DND-41 (cell line): ENCODE measurements around the gene LCE2A.
"Not testable (repeated sequence)": the region's sequence is repeated elsewhere in the genome, so short reads cannot be mapped to it uniquely, and the experiment has no call there.

Experiments used
- ATAC-seq: fragments of 200-7000 bp; cut with Tn5 transposase; 3 replicates; pipeline ENCODE4 v1.9.1; 2021; ENCODE audit warnings: low read depth; ENCODE audit not compliant: insufficient read depth
- DNase-seq: peaks from one replicate; pipeline ENCODE4 v3.0.0-alpha.2; 2020
- H2AFZ ChIP-seq: 2 replicates; pipeline ENCODE4 v1.6.0; 2012; ENCODE audit warnings: low read depth, low read length
- H3K27ac ChIP-seq: 2 replicates; pipeline ENCODE4 v1.5.1; 2012; ENCODE audit warnings: low read length, inconsistent platforms
- H3K27me3 ChIP-seq: fragments of 200-600 bp; sonication (generic); 2 replicates; pipeline ENCODE4 v1.6.0; 2012; ENCODE audit warnings: low read length, mild to moderate bottlenecking, inconsistent platforms; ENCODE audit not compliant: insufficient read depth, poor library complexity
- H3K36me3 ChIP-seq: 2 replicates; pipeline ENCODE4 v1.5.1; 2012; ENCODE audit warnings: low read length, inconsistent platforms; ENCODE audit not compliant: insufficient read depth
- H3K4me1 ChIP-seq: 2 replicates; pipeline ENCODE4 v1.5.1; 2012; ENCODE audit warnings: mild to moderate bottlenecking, low read length; ENCODE audit not compliant: insufficient read depth
- H3K4me2 ChIP-seq: 2 replicates; pipeline ENCODE4 v1.6.0; 2012; ENCODE audit warnings: mild to moderate bottlenecking, moderate library complexity, low read length, inconsistent platforms; ENCODE audit not compliant: insufficient read depth
- H3K4me3 ChIP-seq, 2 experiments: fragments of 200-600 bp in 1 of 2; shearing (Covaris generic) in 1 of 2; 2 replicates each; pipeline ENCODE4 v1.5.1; 2012 to 2016; ENCODE audit warnings: inconsistent platforms in 2 of 2, low read length in 2 of 2, mild to moderate bottlenecking in 2 of 2, low read depth in 1 of 2, moderate library complexity in 1 of 2
- H3K79me2 ChIP-seq: 2 replicates; pipeline ENCODE4 v1.6.0; 2012; ENCODE audit warnings: low read length, inconsistent platforms; ENCODE audit not compliant: insufficient read depth
- H3K9ac ChIP-seq: 2 replicates; pipeline ENCODE4 v1.6.0; 2012; ENCODE audit warnings: low read depth, mild to moderate bottlenecking, inconsistent platforms, low read length, moderate library complexity
- H3K9me3 ChIP-seq: 2 replicates; pipeline ENCODE4 v1.5.1; 2012; ENCODE audit warnings: low read length, moderate library complexity, mild to moderate bottlenecking, inconsistent platforms; ENCODE audit not compliant: insufficient read depth, severe bottlenecking
- H4K20me1 ChIP-seq: 2 replicates; pipeline ENCODE4 v1.6.0; 2012; ENCODE audit warnings: low read length; ENCODE audit not compliant: insufficient read depth
- EZH2 ChIP-seq: IDR thresholded peaks from 3 replicates; pipeline ENCODE4 v1.6.1; 2012; ENCODE audit warnings: borderline replicate concordance, low read depth, mild to moderate bottlenecking, moderate library complexity, low read length, inconsistent platforms; ENCODE audit not compliant: severe bottlenecking
- TF ChIP-seq, protein P1 (sequence below): IDR thresholded peaks from 2 replicates; pipeline ENCODE4 v1.5.1; 2012; ENCODE audit warnings: borderline replicate concordance, low read length, moderate library complexity, mild to moderate bottlenecking; ENCODE audit not compliant: poor library complexity, severe bottlenecking; ENCODE audit errors: extremely low read depth

Gene LCE2A

DNA sequence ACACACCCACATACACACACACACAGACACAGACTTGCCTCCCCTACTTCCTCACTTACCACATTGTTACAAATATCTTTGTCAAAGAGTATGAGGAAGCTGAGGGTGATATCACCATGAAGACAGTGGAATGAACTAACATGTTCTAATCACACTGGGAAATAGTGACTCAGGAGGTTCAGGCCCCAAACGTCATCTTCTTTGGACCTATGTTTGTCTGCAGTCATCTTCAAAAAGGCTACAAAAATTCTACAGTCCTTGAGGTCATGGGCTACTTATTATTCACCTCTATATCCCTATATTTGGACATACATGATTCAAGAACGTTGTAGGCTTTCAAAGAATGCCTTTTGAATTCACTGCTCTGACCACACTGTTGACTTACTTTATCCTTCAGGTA, 25.1 kb upstream of the LCE2A start:
- no peaks in the 10 kb centered on the region for H3K4me1 ChIP-seq
- no peak for ATAC-seq
- H3K27me3 ChIP-seq: peaks cover 8% of the 10 kb centered on the region
- no peaks in the 10 kb centered on the region for H3K9me3 ChIP-seq
- TF ChIP-seq EZH2: no peak
- TF ChIP-seq, protein P1, sequence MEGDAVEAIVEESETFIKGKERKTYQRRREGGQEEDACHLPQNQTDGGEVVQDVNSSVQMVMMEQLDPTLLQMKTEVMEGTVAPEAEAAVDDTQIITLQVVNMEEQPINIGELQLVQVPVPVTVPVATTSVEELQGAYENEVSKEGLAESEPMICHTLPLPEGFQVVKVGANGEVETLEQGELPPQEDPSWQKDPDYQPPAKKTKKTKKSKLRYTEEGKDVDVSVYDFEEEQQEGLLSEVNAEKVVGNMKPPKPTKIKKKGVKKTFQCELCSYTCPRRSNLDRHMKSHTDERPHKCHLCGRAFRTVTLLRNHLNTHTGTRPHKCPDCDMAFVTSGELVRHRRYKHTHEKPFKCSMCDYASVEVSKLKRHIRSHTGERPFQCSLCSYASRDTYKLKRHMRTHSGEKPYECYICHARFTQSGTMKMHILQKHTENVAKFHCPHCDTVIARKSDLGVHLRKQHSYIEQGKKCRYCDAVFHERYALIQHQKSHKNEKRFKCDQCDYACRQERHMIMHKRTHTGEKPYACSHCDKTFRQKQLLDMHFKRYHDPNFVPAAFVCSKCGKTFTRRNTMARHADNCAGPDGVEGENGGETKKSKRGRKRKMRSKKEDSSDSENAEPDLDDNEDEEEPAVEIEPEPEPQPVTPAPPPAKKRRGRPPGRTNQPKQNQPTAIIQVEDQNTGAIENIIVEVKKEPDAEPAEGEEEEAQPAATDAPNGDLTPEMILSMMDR: no peak
- H3K27ac ChIP-seq: no peak overlapping the region
- no peak overlapping the region for H3K4me2 ChIP-seq
- no peak overlapping the region for H3K4me3 ChIP-seq
- H2AFZ ChIP-seq: no peak overlapping the region
- H3K79me2 ChIP-seq: no peaks in the 10 kb centered on the region
- no peaks in the 10 kb centered on the region; the same call in 1 of the 2 replicates for H4K20me1 ChIP-seq
- no peak overlapping the region for H3K9ac ChIP-seq
- no peak for DNase-seq
- H3K36me3 ChIP-seq: no peaks in the 10 kb centered on the region

DNA sequence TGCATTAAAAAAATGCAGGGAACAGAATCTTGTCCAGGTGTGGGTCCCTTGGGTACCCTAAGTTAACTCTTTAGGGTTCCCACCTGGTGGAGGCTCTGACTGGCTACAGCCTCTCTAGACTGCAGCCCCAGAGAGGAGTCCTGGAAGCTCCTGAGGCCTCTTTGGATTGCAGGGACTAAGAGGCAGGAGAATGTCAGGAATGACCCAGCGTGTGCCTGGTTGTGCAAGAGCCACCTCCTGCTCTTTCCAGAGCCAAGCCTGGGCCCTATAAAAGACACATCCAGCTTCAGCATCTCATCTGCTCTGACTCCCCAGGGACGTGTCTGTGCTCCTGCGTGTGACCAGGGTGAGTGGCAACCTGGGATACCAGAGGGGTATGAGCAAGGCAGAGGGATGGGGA, 23.2 kb upstream of the LCE2A start, which contains the start of gene LCE2C:
Gene LCE2C (plus strand): TSS at position 297 of the 400 bp plus-strand sequence. CDS start 737 bp downstream, outside the sequence.
- not testable (repeated sequence) for H3K9ac ChIP-seq, H3K9me3 ChIP-seq, H3K36me3 ChIP-seq, H3K4me1 ChIP-seq, H3K4me2 ChIP-seq, DNase-seq, H2AFZ ChIP-seq, H3K27ac ChIP-seq, H4K20me1 ChIP-seq, ATAC-seq, H3K4me3 ChIP-seq, H3K79me2 ChIP-seq
- H3K27me3 ChIP-seq: peaks cover 21% of the 10 kb centered on the region

DNA sequence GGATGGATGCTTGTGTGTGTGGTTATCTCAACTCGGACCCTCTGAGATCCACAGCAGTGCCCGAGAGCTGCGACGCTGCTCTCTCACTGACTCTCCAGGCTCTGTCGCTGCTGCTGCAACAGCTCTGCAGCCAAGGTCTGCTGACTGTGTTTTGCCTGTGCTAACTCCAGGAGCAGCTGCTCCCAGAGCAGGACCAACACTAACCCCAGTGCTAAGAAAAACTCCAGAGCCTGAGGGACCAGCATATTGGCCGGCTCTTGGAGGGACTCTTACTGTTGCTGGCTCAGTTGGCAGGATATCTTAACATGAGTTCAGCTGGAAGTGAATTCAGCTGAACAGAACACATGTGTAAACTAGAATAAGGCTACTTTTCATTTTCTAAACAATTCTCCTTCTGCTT, 18.7 kb upstream of the LCE2A start:
- Histone ChIP-seq H3K36me3 (no peaks in the 10 kb centered on the region), H3K27ac (no peak overlapping the region), H3K9me3 (no peaks in the 10 kb centered on the region), H3K9ac (no peak overlapping the region), H3K4me2 (no peak overlapping the region), H3K79me2 (no peaks in the 10 kb centered on the region), H3K4me1 (no peaks in the 10 kb centered on the region), H4K20me1 (no peaks in the 10 kb centered on the region; the same call in 1 of the 2 replicates), H3K27me3 (peaks cover 22% of the 10 kb centered on the region), H3K4me3 (no peak overlapping the region), H2AFZ (no peak overlapping the region)
- DNase-seq (no peak), ATAC-seq (no peak)
- TF ChIP-seq, protein P1: no peak
- no peak for TF ChIP-seq EZH2

DNA sequence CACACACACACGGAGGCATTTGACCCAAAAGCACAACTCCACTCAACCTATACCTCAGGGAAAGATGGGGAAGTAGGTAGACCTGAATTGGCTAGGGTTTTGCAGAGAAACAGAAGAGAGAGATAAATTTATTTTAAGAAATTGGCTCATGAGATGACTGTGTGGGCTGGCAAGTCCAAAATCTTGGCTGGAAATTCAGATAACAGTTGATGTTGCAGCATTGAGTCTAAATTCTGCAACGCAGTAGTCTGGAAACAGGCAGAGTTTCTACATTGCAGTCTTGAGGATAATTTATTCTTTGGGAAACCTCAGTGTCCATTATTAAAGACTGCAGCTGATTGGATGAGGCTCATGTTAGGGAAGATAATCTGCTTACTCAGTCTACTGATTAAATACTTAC, 16.5 kb upstream of the LCE2A start:
- Histone ChIP-seq H2AFZ (no peak overlapping the region), H3K9me3 (no peaks in the 10 kb centered on the region), H3K36me3 (no peaks in the 10 kb centered on the region), H3K27ac (no peak overlapping the region), H3K79me2 (no peaks in the 10 kb centered on the region), H4K20me1 (no peaks in the 10 kb centered on the region; the same call in 1 of the 2 replicates), H3K27me3 (peaks cover 22% of the 10 kb centered on the region), H3K4me3 (no peak overlapping the region), H3K4me2 (no peak overlapping the region), H3K9ac (no peak overlapping the region), H3K4me1 (no peaks in the 10 kb centered on the region)
- ATAC-seq: no peak
- no peak for DNase-seq
- TF ChIP-seq, protein P1: no peak
- no peak for TF ChIP-seq EZH2
